ENCODE results near the gene DYNC1LI2. TPM values are rescaled to one million over a fixed set of nuclear protein-coding genes. Genes with fewer than 3 reads are reported as not detected.

DYNC1LI2 gene
- total RNA-seq, 1 experiment from 2014 or later: 92.8 TPM

DNA sequence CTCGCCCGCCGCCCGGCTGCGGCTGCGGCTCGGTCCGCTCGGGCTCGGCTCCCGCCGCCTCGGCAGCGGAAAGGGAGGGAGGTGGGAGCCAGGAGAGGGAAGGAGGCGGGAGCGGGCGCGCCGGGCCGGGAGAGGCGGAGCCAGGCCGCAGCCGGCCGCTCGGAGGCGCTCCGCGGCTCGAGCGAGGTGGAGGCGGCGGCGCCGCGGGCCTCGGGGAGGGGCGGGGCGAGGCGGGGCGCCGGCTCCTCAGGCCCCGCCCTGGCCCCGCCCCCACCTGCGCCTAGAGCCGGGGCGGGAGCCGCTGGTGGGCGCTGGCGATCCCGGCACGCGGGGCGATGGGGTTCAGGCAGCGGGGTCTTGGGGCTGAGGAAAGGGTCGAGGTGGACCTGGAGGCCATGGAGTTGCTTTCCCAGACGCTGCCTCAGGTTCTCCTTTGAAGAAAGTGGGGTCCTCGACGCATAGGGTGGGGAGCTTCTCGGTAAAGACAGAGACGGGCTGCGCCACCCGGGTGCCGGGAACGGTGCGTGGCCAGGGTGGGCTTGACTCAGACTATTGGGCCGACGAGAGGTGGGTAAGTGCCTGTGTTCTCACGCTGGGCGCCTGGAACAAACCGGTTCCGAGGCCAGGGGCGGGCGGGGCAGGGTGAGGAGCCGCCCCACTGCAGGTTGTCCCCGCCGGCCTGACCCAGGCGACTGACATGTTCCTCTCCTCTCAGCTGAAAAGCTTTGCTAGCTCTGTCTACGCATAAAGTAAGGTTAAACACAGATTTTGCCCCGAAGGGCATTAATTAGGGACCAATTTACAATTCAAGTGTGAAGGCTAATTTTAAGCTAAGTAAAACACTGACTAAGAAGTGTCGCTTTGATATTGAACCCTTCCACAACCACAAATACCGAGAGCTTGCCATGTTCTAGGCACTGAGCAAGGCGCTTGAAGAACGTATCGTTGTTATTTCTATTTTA lies 54.5 kb downstream of the DYNC1LI2 start, which contains the start of gene CMTM4:
TSS of gene CMTM4 (minus strand) at position 75 of the 962 bp plus-strand sequence. CDS start 218 bp downstream, outside the sequence.
- Histone ChIP-seq H3K9me2 (ENCODE audit: insufficient read depth) (no peaks in the 10 kb centered on the region), H4K20me1 (ENCODE audit: insufficient read depth) (no peaks in the 10 kb centered on the region; the same call in 1 of the 2 replicates), H3K36me3 (ENCODE audit: control insufficient read depth in 1 of 2, insufficient read depth in 2 of 2, low read length in 2 of 2) (no peaks in the 10 kb centered on the region), H3K27me3 (ENCODE audit: insufficient read depth, low read length) (no peaks in the 10 kb centered on the region), H2AFZ (ENCODE audit: low read depth, low read length, poor library complexity, severe bottlenecking) (peak within 1 kb of the TSS; percentile 94), H3K9ac (ENCODE audit: low read length) (peak within 1 kb of the TSS; percentile 73), H3K79me2 (ENCODE audit: insufficient read depth, low read length) (peaks cover 42% of the 10 kb centered on the region), H3K9me3 (ENCODE audit: control insufficient read depth in 1 of 2, insufficient read depth in 1 of 2, low read depth in 1 of 2, low read length in 2 of 2) (no peaks in the 10 kb centered on the region), H3K4me2 (ENCODE audit: low read length) (peak within 1 kb of the TSS; percentile 98), H3K27ac (ENCODE audit: low read depth, low read length) (peak within 1 kb of the TSS; percentile 89), H3K4me1 (ENCODE audit: control insufficient read depth in 1 of 2, insufficient read depth in 2 of 2, low read length in 2 of 2) (peaks cover 6 to 20% of the 10 kb centered on the region in 2 experiments; a peak in 3 of 4 replicates), H3K4me3 (replicated peaks in 1 of 2; ENCODE audit: low read depth in 1 of 2, low read length in 2 of 2) (peak within 1 kb of the TSS; percentile 83 to 88)
- TF ChIP-seq POLR2AphosphoS5 (IDR thresholded peaks at IDR 0.05; ENCODE audit: low read depth, low read length): peak; percentile 75
- TF ChIP-seq, protein P1, sequence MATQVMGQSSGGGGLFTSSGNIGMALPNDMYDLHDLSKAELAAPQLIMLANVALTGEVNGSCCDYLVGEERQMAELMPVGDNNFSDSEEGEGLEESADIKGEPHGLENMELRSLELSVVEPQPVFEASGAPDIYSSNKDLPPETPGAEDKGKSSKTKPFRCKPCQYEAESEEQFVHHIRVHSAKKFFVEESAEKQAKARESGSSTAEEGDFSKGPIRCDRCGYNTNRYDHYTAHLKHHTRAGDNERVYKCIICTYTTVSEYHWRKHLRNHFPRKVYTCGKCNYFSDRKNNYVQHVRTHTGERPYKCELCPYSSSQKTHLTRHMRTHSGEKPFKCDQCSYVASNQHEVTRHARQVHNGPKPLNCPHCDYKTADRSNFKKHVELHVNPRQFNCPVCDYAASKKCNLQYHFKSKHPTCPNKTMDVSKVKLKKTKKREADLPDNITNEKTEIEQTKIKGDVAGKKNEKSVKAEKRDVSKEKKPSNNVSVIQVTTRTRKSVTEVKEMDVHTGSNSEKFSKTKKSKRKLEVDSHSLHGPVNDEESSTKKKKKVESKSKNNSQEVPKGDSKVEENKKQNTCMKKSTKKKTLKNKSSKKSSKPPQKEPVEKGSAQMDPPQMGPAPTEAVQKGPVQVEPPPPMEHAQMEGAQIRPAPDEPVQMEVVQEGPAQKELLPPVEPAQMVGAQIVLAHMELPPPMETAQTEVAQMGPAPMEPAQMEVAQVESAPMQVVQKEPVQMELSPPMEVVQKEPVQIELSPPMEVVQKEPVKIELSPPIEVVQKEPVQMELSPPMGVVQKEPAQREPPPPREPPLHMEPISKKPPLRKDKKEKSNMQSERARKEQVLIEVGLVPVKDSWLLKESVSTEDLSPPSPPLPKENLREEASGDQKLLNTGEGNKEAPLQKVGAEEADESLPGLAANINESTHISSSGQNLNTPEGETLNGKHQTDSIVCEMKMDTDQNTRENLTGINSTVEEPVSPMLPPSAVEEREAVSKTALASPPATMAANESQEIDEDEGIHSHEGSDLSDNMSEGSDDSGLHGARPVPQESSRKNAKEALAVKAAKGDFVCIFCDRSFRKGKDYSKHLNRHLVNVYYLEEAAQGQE (IDR thresholded peaks at IDR 0.05; ENCODE audit: low read depth): no peak
- TF ChIP-seq, protein P2, sequence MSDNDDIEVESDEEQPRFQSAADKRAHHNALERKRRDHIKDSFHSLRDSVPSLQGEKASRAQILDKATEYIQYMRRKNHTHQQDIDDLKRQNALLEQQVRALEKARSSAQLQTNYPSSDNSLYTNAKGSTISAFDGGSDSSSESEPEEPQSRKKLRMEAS (IDR thresholded peaks at IDR 0.05): peak; percentile 45
- no peak for TF ChIP-seq TCF7L2 (IDR thresholded peaks at IDR 0.05; ENCODE audit: borderline replicate concordance, extremely low read depth, insufficient read depth, insufficient read length)
- no peak for TF ChIP-seq FOSL1 (IDR thresholded peaks at IDR 0.05; ENCODE audit: low read depth)
- no peak for TF ChIP-seq SP1 (IDR thresholded peaks at IDR 0.05; ENCODE audit: low read depth)
- TF ChIP-seq RAD21 (IDR thresholded peaks at IDR 0.05; ENCODE audit: low read depth): no peak
- no peak for TF ChIP-seq ELF1 (IDR thresholded peaks at IDR 0.05; ENCODE audit: borderline replicate concordance, low read depth)
- peak; percentile 45 for TF ChIP-seq YY1 (IDR thresholded peaks at IDR 0.05; ENCODE audit: extremely low read depth, insufficient replicate concordance, low read depth, low read length)
- TF ChIP-seq ZNF274 (IDR thresholded peaks at IDR 0.05; ENCODE audit: low read depth, low read length): no peak
- TF ChIP-seq POLR2A (IDR thresholded peaks at IDR 0.05; ENCODE audit: borderline replicate concordance, extremely low read depth, insufficient read depth, insufficient read length): peak; percentile 36
- TF ChIP-seq SIN3A (IDR thresholded peaks at IDR 0.05; ENCODE audit: low read depth): no peak
- no peak; the same call in 1 of the 2 replicates for TF ChIP-seq ZFX (IDR thresholded peaks at IDR 0.05)
- TF ChIP-seq CBX3 (IDR thresholded peaks at IDR 0.05; ENCODE audit: low read depth): no peak
- TF ChIP-seq, protein P3, sequence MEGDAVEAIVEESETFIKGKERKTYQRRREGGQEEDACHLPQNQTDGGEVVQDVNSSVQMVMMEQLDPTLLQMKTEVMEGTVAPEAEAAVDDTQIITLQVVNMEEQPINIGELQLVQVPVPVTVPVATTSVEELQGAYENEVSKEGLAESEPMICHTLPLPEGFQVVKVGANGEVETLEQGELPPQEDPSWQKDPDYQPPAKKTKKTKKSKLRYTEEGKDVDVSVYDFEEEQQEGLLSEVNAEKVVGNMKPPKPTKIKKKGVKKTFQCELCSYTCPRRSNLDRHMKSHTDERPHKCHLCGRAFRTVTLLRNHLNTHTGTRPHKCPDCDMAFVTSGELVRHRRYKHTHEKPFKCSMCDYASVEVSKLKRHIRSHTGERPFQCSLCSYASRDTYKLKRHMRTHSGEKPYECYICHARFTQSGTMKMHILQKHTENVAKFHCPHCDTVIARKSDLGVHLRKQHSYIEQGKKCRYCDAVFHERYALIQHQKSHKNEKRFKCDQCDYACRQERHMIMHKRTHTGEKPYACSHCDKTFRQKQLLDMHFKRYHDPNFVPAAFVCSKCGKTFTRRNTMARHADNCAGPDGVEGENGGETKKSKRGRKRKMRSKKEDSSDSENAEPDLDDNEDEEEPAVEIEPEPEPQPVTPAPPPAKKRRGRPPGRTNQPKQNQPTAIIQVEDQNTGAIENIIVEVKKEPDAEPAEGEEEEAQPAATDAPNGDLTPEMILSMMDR (IDR thresholded peaks at IDR 0.05 in 2 of 3, conservative IDR thresholded peaks at IDR 0.05 in 1 of 3; ENCODE audit: borderline replicate concordance in 1 of 3, insufficient read depth in 1 of 3, low read depth in 2 of 3, low read length in 2 of 3): peak in 2 of 3 experiments; percentile 19 to 36; a peak in 4 of 6 replicates
- no peak for TF ChIP-seq EZH2 (IDR thresholded peaks at IDR 0.05)
- ChIA-PET RAD21 (ENCODE audit: low non-redundant PET in 1 of 2, low total read pairs in 2 of 2, uncharacterized antibody in 2 of 2, unreplicated experiment in 2 of 2) (no interaction called here), POLR2A (no interaction called here), CTCF (interaction anchor here (1.5 to 2.9 kb wide), 2 partner anchors 46 to 89 kb away, joined by 7 to 10 read pairs; no protein-coding TSS in a partner anchor)
- intact Hi-C loops (cut with micrococcal nuclease): no loop called here
- DNase-seq (ENCODE audit: low read depth, low spot score) (peak; percentile 57), ATAC-seq (peak; percentile 90)
- TSS peak; percentile 67 for BruUV-seq (replicated peaks)

Measured in HCT116 (cell line).